GM19351 (cell line): Measurements from ENCODE around the gene CDX1.
A peak's percentile ranks its signal among the peaks of the same experiment; 100 is the strongest.

Source experiments
- ATAC-seq: cut with Tn5 transposase; IDR thresholded peaks from one replicate; pipeline ENCODE4 v1.9.1; 2021; ENCODE audit warnings: mild to moderate bottlenecking, moderate library complexity; ENCODE audit not compliant: unreplicated experiment

CDX1 gene

GRCh38 chr5:150166650-150167511 is at the start of gene CDX1:
CDX1 (plus strand) TSS chr5:150166778; CDS start chr5:150166877, 99 bp downstream.
- no peak for ATAC-seq

GRCh38 chr5:150117945-150118560 is 48.5 kb upstream of the CDX1 start:
- ATAC-seq = no peak

- no peak for ATAC-seq
Observed at GRCh38 chr5:150118561-150119229, 47.9 kb upstream of the CDX1 start.

GRCh38 chr5:150119421-150120061 is 47.0 kb upstream of the CDX1 start:
- ATAC-seq = no peak

- no peak for ATAC-seq
Observed at GRCh38 chr5:150120062-150120441, 46.5 kb upstream of the CDX1 start.

- ATAC-seq = no peak
Observed at GRCh38 chr5:150120617-150121447, 45.7 kb upstream of the CDX1 start.

GRCh38 chr5:150121448-150122157 is 45.0 kb upstream of the CDX1 start:
- ATAC-seq = no peak

- ATAC-seq = peak; percentile 95
Observed at GRCh38 chr5:150122158-150122510, 44.4 kb upstream of the CDX1 start.

- no peak for ATAC-seq
Observed at GRCh38 chr5:150122536-150123481, 43.8 kb upstream of the CDX1 start.

GRCh38 chr5:150123542-150123941 is 43.0 kb upstream of the CDX1 start:
- ATAC-seq = no peak

- ATAC-seq = no peak
Observed at GRCh38 chr5:150124111-150124557, 42.4 kb upstream of the CDX1 start.

GRCh38 chr5:150124596-150124995 is 42.0 kb upstream of the CDX1 start:
- no peak for ATAC-seq

GRCh38 chr5:150125334-150125733 is 41.2 kb upstream of the CDX1 start:
- ATAC-seq = no peak

GRCh38 chr5:150126199-150126920 is 40.2 kb upstream of the CDX1 start:
- no peak for ATAC-seq

- no peak for ATAC-seq
Observed at GRCh38 chr5:150126921-150127265, 39.7 kb upstream of the CDX1 start.

GRCh38 chr5:150129454-150129812 is 37.1 kb upstream of the CDX1 start:
- ATAC-seq = no peak

- peak; percentile 74 for ATAC-seq
Observed at GRCh38 chr5:150129813-150130492, 36.6 kb upstream of the CDX1 start.

- ATAC-seq = no peak
Observed at GRCh38 chr5:150130493-150130922, 36.1 kb upstream of the CDX1 start.
